DOHH2 (cell line): ENCODE measurements around the gene PLXNB1.

Source experiments
- EZH2phosphoT487 ChIP-seq: fragments of 200-600 bp; sonication (generic); IDR thresholded peaks from 2 replicates; pipeline ENCODE4 v1.6.1; 2017; ENCODE audit warnings: borderline replicate concordance, mild to moderate bottlenecking, antibody characterized with exemption, low read length, moderate library complexity, mixed read lengths
- TF ChIP-seq, protein P1 (sequence below): fragments of 200-600 bp; sonication (generic); IDR thresholded peaks from one replicate; pipeline ENCODE4 v1.5.1; 2014; ENCODE audit warnings: antibody characterized with exemption, mild to moderate bottlenecking, low read depth, low read length; ENCODE audit not compliant: poor library complexity, severe bottlenecking

DNA sequence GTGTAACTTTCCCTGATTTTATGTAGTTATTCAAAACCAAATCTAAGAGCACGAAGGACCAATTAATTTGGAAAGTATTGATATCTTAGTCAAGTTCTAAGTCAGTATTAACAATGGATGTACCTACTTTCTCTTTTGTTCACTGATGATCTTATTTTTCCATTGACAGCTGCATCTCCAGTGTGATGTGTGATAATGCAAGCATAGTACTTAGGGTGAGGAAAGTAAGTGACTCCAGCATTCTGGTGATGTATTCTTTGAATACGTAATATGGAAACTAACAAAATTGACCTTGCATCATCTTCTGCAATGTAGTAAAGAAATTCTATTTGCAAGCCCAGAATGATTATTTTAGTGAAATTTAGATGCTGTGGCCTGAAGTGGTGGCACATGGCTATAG lies 35.5 kb downstream of the PLXNB1 start:
- TF ChIP-seq, protein P1, sequence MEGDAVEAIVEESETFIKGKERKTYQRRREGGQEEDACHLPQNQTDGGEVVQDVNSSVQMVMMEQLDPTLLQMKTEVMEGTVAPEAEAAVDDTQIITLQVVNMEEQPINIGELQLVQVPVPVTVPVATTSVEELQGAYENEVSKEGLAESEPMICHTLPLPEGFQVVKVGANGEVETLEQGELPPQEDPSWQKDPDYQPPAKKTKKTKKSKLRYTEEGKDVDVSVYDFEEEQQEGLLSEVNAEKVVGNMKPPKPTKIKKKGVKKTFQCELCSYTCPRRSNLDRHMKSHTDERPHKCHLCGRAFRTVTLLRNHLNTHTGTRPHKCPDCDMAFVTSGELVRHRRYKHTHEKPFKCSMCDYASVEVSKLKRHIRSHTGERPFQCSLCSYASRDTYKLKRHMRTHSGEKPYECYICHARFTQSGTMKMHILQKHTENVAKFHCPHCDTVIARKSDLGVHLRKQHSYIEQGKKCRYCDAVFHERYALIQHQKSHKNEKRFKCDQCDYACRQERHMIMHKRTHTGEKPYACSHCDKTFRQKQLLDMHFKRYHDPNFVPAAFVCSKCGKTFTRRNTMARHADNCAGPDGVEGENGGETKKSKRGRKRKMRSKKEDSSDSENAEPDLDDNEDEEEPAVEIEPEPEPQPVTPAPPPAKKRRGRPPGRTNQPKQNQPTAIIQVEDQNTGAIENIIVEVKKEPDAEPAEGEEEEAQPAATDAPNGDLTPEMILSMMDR = no peak
- TF ChIP-seq EZH2phosphoT487 = no peak
